ENCODE data around the gene SEMA4G.

SEMA4G gene

DNA sequence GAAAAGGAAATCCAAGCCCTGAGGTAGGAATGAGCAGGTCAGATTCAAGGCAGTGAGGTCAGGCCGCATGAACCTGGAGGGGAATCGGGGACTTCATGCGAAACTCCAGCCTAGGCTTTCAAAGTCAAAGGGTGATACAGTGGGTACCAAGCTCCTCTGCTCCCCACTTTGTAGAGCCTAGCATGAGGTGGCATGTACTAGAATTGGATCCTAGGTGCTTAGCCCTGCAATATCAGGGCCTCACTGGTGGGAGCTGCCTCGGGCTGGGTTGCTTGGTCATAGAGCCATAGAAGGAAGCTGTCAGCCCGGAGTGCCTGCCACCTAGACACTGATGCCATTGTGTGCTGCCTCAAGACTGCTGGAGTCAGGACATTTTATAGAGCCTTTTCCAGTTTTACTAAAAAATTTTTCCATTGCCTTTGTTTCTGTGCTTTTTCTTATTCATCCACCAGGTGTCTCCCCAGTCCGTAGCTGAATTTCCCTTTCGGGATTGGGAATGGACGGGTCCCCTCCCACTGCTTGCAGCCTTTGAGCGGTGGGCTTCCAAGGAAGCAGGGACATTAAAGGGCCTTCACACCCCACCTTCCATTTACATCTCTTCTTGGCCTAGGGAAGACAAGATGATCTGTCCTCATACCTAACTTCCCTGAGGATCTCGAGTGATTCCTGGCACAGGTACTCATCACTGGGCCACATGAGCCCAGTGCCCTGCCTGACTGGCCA lies 24.8 kb downstream of the SEMA4G start:
- H3K27ac ChIP-seq: no peak overlapping the region
- TF ChIP-seq ZFX (IDR thresholded peaks at IDR 0.05): no peak
- TF ChIP-seq, protein P1, sequence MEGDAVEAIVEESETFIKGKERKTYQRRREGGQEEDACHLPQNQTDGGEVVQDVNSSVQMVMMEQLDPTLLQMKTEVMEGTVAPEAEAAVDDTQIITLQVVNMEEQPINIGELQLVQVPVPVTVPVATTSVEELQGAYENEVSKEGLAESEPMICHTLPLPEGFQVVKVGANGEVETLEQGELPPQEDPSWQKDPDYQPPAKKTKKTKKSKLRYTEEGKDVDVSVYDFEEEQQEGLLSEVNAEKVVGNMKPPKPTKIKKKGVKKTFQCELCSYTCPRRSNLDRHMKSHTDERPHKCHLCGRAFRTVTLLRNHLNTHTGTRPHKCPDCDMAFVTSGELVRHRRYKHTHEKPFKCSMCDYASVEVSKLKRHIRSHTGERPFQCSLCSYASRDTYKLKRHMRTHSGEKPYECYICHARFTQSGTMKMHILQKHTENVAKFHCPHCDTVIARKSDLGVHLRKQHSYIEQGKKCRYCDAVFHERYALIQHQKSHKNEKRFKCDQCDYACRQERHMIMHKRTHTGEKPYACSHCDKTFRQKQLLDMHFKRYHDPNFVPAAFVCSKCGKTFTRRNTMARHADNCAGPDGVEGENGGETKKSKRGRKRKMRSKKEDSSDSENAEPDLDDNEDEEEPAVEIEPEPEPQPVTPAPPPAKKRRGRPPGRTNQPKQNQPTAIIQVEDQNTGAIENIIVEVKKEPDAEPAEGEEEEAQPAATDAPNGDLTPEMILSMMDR (conservative IDR thresholded peaks at IDR 0.05): peak; percentile 61

DNA sequence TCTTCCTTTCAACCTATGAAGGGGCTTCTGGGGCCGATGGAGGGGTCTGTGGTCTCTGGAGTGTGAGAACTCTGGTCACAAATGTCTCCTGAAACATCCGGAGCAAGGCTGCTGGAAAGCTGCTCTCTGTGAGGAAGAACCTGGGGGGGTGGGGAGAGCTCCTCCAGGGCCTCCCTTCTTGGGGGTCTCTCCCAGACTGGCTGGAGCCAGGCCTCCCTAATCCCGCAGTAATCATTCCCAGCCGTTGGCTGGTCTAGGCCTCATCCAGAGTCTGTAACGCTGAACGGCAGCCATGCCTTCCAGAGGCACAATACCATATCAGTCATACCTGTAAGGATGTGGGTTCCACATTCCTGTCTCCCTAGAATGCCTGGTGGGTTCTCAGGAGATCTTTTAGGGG lies 25.9 kb downstream of the SEMA4G start:
- H3K27ac ChIP-seq: no peak overlapping the region
- TF ChIP-seq, protein P1 (conservative IDR thresholded peaks at IDR 0.05): no peak
- no peak for TF ChIP-seq ZFX (IDR thresholded peaks at IDR 0.05)

DNA sequence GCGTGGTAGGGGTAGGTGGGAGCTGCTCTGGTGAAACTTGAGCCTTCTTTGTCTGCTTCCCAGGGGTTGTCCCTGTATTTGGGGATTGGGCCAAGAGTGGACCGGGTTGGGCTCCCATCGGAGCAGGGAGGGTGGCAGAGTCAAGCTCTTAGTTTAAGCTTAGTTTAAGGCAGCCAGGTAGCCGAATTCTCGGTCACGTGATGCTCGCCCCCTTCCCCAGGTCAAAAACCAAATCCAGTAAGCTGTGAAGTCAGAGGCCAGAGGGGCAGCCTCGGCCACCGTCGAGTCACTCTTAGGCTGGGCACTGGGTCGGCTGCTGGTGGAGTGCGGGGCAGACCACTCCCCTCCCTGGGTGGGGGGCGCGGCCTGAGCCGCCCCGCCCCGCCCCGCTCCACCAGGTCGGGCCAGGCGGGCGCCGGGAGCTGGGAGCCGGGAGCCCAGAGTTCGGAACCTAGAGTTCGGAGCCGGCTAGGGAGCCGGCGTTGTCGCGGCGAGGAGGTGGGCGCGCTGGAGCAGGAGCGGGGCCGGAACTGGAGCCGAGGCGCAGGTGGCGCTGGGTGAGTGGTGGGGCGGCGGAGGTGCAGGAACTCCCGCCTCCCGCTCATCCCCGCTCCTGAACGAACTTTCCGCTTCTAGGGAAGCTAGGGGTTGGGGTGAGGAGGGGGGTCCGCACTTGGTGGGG lies 27.5 kb downstream of the SEMA4G start:
- TF ChIP-seq ZFX (IDR thresholded peaks at IDR 0.05): no peak
- TF ChIP-seq, protein P1 (conservative IDR thresholded peaks at IDR 0.05): no peak
- H3K27ac ChIP-seq: peak overlapping the region; percentile 89

DNA sequence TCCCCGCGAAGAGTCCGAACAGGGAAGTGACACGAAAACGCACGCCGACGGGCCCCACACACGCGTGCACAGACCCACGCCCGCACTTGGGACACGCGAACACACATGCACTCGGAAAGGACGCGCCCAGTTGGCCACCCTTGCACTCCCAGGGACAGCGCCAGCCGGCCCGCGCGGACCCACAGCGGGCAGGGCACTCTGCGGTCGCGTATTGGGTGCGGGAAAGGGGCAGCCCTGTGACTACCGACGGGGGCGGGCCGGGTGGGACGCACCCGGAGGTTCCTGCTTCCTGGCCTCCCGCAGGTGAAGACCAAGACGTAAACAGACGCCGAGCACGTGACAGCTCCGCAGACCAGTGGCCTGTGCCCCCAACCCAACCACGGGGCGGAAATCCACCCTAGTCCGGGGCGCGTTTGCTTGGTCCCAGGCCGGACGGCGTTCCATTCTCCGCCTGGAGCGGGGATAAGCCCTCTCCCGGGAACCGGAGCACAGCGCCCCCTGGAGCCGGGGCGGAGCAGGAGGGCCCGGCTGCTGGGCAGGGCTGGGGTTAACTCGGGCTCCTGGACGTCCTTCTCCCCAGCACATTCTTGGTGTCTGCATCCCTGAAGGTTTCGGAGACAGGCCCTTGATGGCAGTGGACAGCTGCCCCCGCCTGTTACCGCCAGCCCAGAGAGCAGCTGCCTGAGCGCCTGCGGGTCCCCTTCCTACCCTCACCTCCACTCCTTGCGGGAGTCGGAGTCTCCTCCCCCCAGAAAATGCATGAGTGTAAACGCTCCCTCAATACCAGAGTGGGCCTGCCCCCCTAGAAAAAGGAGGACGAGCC lies 28.3 kb downstream of the SEMA4G start:
- H3K27ac ChIP-seq: peak overlapping the region; percentile 89

DNA sequence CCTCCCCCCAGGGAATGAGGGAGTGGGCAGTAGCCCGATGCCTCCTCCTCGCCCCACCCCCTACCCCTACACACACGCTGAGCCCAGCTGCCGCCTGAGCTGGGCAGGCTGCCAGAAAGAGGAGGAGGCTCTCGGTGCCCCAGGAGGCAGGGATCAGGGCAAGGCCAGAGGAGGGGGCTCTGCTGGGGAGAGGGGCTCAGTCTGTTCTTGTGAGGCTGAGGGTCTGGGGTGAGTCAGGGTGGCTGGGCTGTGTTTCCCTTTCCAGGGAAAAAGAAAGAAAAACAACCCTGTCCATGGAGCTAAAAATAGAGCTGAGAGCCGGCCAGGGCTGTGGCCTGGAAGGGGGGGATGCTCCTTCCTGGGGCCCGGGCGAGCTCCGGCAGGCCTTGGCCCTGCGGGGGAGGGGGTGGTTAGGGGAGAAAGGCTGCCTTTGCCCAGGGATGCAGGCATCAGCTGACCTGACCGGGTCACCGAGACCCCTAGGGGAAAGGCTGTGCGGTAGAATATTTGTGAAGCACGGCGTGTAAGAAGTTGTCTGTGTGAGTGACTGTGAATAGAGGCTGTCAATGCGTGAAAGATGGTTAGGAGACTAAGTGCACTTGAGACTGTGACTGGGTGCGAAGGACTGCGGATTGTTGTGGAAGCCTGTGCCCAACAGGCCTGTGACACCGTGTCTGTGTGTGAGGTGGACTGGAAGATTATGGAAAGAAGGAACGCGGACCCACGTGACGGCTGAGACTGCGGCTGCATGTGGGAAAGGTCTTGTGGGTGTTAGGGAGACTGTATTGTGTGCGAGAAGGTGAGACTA lies 29.1 kb downstream of the SEMA4G start:
- peak overlapping the region; percentile 89 for H3K27ac ChIP-seq
- TF ChIP-seq ZFX (IDR thresholded peaks at IDR 0.05): no peak
- TF ChIP-seq, protein P1 (conservative IDR thresholded peaks at IDR 0.05): no peak

More for the DNA sequence above, 28.3 kb downstream of the SEMA4G start:
- TF ChIP-seq, protein P1 (conservative IDR thresholded peaks at IDR 0.05): peak; percentile 80
- peak; percentile 38; the same call in 1 of the 2 replicates for TF ChIP-seq ZFX (IDR thresholded peaks at IDR 0.05)

DNA sequence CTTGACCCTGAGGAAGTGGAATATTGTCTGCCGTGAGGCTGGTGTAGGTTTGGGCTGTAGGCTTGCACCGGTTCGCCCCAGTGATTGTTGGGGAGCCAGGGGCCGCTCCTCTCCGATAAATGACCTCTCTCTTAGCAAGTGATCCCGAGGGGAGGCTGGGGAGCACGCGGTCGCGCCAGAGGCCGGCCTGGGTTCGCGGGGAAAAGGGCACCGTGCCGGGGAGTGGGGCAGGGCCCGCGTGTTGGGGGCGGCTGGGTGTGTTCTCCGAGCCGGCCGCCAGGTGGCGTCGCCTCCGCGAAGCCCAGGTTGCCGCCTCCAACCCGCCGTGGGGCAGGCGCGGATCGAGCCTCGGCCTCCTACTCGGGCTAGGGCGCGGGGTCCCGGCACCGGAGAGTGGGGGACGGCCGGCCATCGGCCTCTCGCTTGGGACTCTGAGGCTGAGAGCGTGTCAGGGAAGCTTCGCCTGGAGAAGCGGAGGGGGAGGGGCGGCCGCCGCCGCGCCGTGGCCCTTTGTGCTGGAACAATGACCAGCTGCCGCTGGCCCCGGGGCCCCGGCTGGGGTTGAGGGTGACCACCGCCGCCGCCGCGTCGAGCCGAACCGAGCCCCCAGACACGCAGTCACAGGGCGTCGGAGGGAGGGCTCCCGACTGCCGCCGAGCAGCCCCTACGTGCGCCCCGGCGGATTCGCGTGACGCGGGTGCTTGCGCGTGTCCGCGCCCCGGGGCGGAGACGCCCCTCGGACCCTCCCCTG lies 29.9 kb downstream of the SEMA4G start:
- peak overlapping the region; percentile 89 for H3K27ac ChIP-seq
- TF ChIP-seq, protein P1 (conservative IDR thresholded peaks at IDR 0.05): peak; percentile 84
- no peak for TF ChIP-seq ZFX (IDR thresholded peaks at IDR 0.05)

Measured in C4-2B (cell line).